HG03575 (cell line): ENCODE results near the gene FLT3LG.
"Not testable (repeated sequence)": the region's sequence is repeated elsewhere in the genome, so short reads cannot be mapped to it uniquely, and the experiment has no call there.

Experiments used
- ATAC-seq: cut with Tn5 transposase; IDR thresholded peaks from one replicate; pipeline ENCODE4 v1.9.1; 2021; ENCODE audit not compliant: unreplicated experiment, insufficient number of reproducible peaks, low FRiP score; ENCODE audit errors: extremely low read depth

The FLT3LG gene

GRCh38 chr19:49439836-49440235 lies 34.2 kb upstream of the FLT3LG start:
- no peak for ATAC-seq

GRCh38 chr19:49440439-49441209 lies 33.4 kb upstream of the FLT3LG start:
- no peak for ATAC-seq

GRCh38 chr19:49441210-49441959 lies 32.6 kb upstream of the FLT3LG start, which contains the start of gene SLC17A7:
Gene SLC17A7, minus strand, starts transcription at chr19:49441527. Its CDS starts 148 bp downstream, at chr19:49441379.
- no peak for ATAC-seq

- ATAC-seq, result no peak
Measured at GRCh38 chr19:49441960-49442350, 32.1 kb upstream of the FLT3LG start.

GRCh38 chr19:49442354-49442753 lies 31.7 kb upstream of the FLT3LG start:
- ATAC-seq, result no peak

GRCh38 chr19:49442771-49443365 lies 31.1 kb upstream of the FLT3LG start:
- no peak for ATAC-seq

GRCh38 chr19:49443366-49444099 lies 30.5 kb upstream of the FLT3LG start:
- ATAC-seq, result peak; percentile 59

- not testable (repeated sequence) for ATAC-seq
Measured at GRCh38 chr19:49444100-49444700, 29.8 kb upstream of the FLT3LG start.

- no peak for ATAC-seq
Measured at GRCh38 chr19:49445997-49446396, 28.0 kb upstream of the FLT3LG start.

- no peak for ATAC-seq
Measured at GRCh38 chr19:49447485-49448431, 26.3 kb upstream of the FLT3LG start.

GRCh38 chr19:49448432-49448786 lies 25.6 kb upstream of the FLT3LG start:
- ATAC-seq, result no peak

GRCh38 chr19:49450405-49450804 lies 23.6 kb upstream of the FLT3LG start:
- no peak for ATAC-seq

- ATAC-seq, result peak; percentile 51
Measured at GRCh38 chr19:49451430-49452181, 22.4 kb upstream of the FLT3LG start, which contains the start of gene PIH1D1. Gene PIH1D1, minus strand, starts transcription at chr19:49451814. Its CDS starts 240 bp downstream, at chr19:49451574.

- peak; percentile 41 for ATAC-seq
Measured at GRCh38 chr19:49453013-49453756, 20.8 kb upstream of the FLT3LG start, which contains the start of gene ALDH16A1. Gene ALDH16A1, plus strand, starts transcription at chr19:49453225. Its CDS starts 107 bp downstream, at chr19:49453332.

- no peak for ATAC-seq
Measured at GRCh38 chr19:49453757-49454240, 20.2 kb upstream of the FLT3LG start.

- no peak for ATAC-seq
Measured at GRCh38 chr19:49455773-49456172, 18.2 kb upstream of the FLT3LG start.
